ENCODE measurements around the gene KIF14. TPM values are rescaled to one million over a fixed set of nuclear protein-coding genes. Genes with fewer than 3 reads are reported as not detected.
A peak's percentile ranks its signal among the peaks of the same experiment; 100 is the strongest.
"Not testable (repeated sequence)": the region's sequence is repeated elsewhere in the genome, so short reads cannot be mapped to it uniquely, and the experiment has no call there.

KIF14 gene
- total RNA-seq, 2 donors from 2014 or later, result 17.1 to 24.4 TPM

- H3K4me3 Mint-ChIP-seq, result no peak overlapping the region
- no peak for ATAC-seq (replicated peaks)
- no peaks in the 10 kb centered on the region for H3K27me3 Mint-ChIP-seq
- no peaks in the 10 kb centered on the region for H3K9me3 Mint-ChIP-seq
- no peaks in the 10 kb centered on the region for H3K4me1 Mint-ChIP-seq
- peaks cover 76% of the 10 kb centered on the region for H3K36me3 Mint-ChIP-seq (ENCODE audit: low read depth)
- H3K27ac Mint-ChIP-seq, result no peak overlapping the region
Measured at GRCh38 chr1:200646515-200646914, 26.0 kb upstream of the KIF14 start.

DNA sequence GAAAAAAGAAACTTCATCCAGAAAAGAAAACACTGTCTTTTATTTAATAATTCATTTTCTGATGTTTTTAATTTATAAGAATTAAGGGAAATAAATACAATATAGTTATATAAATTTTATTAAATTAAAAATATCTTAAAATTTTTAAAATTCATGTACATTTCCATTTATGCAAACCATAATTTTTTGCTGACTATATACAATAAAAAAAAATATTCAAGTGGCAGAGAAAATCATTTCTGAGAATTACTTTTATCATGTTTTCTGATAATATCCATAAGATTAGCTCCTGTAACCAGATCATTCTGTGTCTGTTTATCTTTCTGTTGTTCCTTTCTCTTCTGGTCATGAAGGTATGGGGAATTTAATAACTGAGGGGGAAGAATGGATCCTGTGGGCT lies 23.5 kb upstream of the KIF14 start:
- H3K27me3 Mint-ChIP-seq, result no peaks in the 10 kb centered on the region
- H3K27ac Mint-ChIP-seq, result no peak overlapping the region
- H3K36me3 Mint-ChIP-seq (ENCODE audit: low read depth), result peaks cover 58% of the 10 kb centered on the region
- H3K4me1 Mint-ChIP-seq, result peaks cover 5% of the 10 kb centered on the region
- H3K9me3 Mint-ChIP-seq, result no peaks in the 10 kb centered on the region
- no peak for ATAC-seq (replicated peaks)
- no peak overlapping the region for H3K4me3 Mint-ChIP-seq

- no peak for ATAC-seq (replicated peaks)
- no peaks in the 10 kb centered on the region for H3K27me3 Mint-ChIP-seq
- peaks cover 43% of the 10 kb centered on the region for H3K36me3 Mint-ChIP-seq (ENCODE audit: low read depth)
- peaks cover 5% of the 10 kb centered on the region for H3K4me1 Mint-ChIP-seq
- H3K4me3 Mint-ChIP-seq, result no peak overlapping the region
- no peaks in the 10 kb centered on the region for H3K9me3 Mint-ChIP-seq
- no peak overlapping the region for H3K27ac Mint-ChIP-seq
Measured at GRCh38 chr1:200642481-200642880, 21.9 kb upstream of the KIF14 start.

- H3K9me3 Mint-ChIP-seq, result no peaks in the 10 kb centered on the region
- H3K27me3 Mint-ChIP-seq, result no peaks in the 10 kb centered on the region
- no peak overlapping the region for H3K27ac Mint-ChIP-seq
- H3K36me3 Mint-ChIP-seq (ENCODE audit: low read depth), result peaks cover 28% of the 10 kb centered on the region
- peaks cover 5% of the 10 kb centered on the region for H3K4me1 Mint-ChIP-seq
- H3K4me3 Mint-ChIP-seq, result no peak overlapping the region
- ATAC-seq (replicated peaks), result no peak
Measured at GRCh38 chr1:200640963-200641401, 20.4 kb upstream of the KIF14 start.

DNA sequence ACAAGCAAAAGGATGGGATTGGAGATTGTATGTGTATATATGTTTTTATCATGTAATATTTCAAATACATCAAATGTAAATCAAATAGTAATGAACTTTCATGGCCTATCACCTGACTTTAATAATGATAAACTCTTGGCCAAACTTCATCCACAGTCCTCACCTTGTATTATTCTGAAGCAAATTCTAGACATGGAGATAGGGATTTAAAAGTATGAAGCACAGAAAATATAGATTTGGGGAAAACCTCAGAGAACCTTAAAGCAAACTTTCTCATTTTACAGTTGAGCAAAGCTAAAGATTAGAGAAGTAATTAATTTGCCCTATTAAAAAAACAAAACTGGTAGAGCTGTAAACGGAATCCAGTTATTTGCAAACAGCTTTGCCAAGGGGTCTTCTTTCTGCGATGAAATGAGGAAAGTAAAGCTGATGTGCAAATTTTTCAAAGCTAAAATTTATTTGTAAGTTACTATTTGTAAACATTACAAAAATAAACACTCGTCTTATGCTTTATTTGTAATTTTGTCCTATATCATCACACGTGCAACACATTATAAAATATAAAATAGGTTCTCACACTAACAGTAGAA lies 19.9 kb upstream of the KIF14 start:
- H3K9me3 Mint-ChIP-seq, result no peaks in the 10 kb centered on the region
- H3K4me1 Mint-ChIP-seq, result peaks cover 5% of the 10 kb centered on the region
- H3K4me3 Mint-ChIP-seq, result peak overlapping the region; percentile 6
- H3K27me3 Mint-ChIP-seq, result no peaks in the 10 kb centered on the region
- no peak for ATAC-seq (replicated peaks)
- peaks cover 23% of the 10 kb centered on the region for H3K36me3 Mint-ChIP-seq (ENCODE audit: low read depth)
- H3K27ac Mint-ChIP-seq, result peak overlapping the region; percentile 11

GRCh38 chr1:200638073-200638472 lies 17.5 kb upstream of the KIF14 start:
- Mint-ChIP-seq H3K27ac (no peak overlapping the region), H3K9me3 (no peaks in the 10 kb centered on the region), H3K4me1 (peaks cover 5% of the 10 kb centered on the region), H3K4me3 (no peak overlapping the region), H3K36me3 (ENCODE audit: low read depth) (no peaks in the 10 kb centered on the region), H3K27me3 (no peaks in the 10 kb centered on the region)
- ATAC-seq (replicated peaks), result no peak

DNA sequence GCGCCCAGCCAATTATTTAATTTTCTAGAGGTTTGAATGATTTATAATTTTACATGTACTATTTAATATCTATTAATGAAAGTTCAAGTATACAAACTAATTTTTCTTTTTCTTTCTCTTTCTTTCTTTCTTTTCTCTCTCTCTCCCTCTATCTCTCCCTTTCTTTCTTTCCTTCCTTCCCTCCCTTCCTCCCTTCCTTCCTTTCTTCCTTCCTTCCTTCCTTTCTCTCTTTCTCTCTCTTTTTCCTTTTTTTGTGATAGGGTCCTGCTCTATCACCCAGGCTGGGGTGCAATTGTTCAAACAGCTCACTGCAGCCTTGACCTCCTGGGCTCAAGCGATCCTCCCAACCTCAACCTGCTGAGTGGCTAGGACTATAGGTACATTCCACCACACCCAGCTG lies 16.1 kb upstream of the KIF14 start:
- peaks cover 5% of the 10 kb centered on the region for H3K4me1 Mint-ChIP-seq
- H3K27ac Mint-ChIP-seq, result no peak overlapping the region

DNA sequence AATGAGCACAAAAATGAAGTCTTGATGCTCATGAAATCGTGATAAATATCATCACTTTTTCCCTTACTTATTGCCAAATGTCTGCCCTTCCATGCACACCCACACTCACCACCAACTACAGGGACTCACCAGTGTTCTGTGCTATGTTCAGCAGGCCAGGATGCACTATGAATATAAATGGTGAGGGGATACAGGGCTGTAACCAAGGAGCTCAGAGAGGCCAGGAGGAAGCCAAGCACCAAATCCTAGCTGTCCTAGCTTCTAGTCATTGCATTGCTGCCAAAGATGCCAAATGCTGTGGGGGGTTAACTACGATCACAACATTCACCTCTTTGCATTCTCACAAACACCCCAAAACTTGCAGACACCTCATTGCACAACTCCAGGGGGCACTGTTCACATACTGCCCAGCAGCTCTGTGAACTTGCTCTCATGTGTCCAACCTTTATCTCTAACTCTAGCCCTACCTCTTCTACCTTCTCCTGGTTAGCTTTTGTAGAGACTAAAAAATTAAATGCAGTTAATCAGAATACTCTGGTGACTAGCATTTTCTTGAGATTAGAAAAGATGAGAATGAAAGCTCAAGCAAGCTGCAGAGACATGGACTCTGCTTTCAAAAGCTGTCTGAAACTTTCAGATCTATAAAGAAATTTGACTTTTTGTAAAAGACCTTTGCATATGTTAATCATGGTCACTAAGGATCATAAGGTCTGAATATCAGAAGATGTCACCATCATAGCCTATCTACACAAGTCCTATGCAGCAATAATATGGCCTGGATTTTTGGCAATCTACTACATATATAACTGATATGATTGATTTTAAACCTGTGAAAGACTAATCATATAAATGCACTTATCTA lies 13.9 kb upstream of the KIF14 start:
- Mint-ChIP-seq H3K9me3 (no peaks in the 10 kb centered on the region), H3K36me3 (ENCODE audit: low read depth) (no peaks in the 10 kb centered on the region), H3K4me3 (no peak overlapping the region), H3K4me1 (no peaks in the 10 kb centered on the region), H3K27me3 (no peaks in the 10 kb centered on the region), H3K27ac (no peak overlapping the region)
- no peak for ATAC-seq (replicated peaks)

More for the DNA sequence above, 16.1 kb upstream of the KIF14 start:
- no peak for ATAC-seq (replicated peaks)
- Mint-ChIP-seq H3K4me3 (no peak overlapping the region), H3K36me3 (ENCODE audit: low read depth) (no peaks in the 10 kb centered on the region), H3K27me3 (no peaks in the 10 kb centered on the region), H3K9me3 (no peaks in the 10 kb centered on the region)

DNA sequence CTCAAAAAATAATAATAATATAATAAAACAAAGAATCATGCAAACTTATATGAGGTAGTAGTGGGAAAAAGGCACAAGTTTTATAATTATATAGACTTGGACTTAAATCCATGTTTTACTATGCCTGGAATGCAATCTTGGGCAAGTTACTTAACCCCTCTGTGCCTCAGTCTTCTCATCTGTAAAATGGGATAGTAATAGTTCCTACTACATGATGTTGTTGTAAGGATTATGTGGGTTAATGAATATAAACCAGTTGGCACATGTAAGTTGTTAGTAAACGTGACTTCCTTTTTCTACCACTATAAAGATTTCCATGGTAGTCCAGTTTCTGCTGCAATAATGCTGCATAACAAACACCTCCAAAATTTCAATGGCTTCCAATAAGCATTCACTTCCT lies 10.8 kb upstream of the KIF14 start:
- ATAC-seq (replicated peaks), result no peak
- Mint-ChIP-seq H3K4me3 (no peak overlapping the region), H3K27ac (no peak overlapping the region), H3K9me3 (no peaks in the 10 kb centered on the region), H3K27me3 (no peaks in the 10 kb centered on the region), H3K4me1 (peaks cover 15% of the 10 kb centered on the region), H3K36me3 (ENCODE audit: low read depth) (no peaks in the 10 kb centered on the region)

DNA sequence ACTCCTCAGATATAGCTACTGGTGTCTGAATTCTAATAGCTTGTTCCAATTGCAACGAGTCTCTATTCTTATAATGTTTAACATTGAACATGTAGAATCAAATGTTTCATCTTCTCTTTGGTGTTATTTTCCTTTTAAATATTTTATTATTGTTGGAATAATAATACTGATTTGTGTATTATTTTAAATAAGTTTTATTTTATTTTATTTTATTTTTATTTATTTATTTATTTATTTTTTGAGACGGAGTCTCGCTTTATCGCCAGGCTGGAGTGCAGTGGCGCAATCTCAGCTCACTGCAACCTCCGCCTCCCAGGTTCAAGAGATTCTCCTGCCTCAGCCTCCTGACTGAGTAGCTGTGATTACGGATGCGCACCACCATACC lies 10.0 kb upstream of the KIF14 start:
- H3K4me1 Mint-ChIP-seq, result peaks cover 16% of the 10 kb centered on the region
- not testable (repeated sequence) for H3K4me3 Mint-ChIP-seq; H3K36me3 Mint-ChIP-seq (ENCODE audit: low read depth); H3K27ac Mint-ChIP-seq; H3K27me3 Mint-ChIP-seq; ATAC-seq (replicated peaks); H3K9me3 Mint-ChIP-seq

DNA sequence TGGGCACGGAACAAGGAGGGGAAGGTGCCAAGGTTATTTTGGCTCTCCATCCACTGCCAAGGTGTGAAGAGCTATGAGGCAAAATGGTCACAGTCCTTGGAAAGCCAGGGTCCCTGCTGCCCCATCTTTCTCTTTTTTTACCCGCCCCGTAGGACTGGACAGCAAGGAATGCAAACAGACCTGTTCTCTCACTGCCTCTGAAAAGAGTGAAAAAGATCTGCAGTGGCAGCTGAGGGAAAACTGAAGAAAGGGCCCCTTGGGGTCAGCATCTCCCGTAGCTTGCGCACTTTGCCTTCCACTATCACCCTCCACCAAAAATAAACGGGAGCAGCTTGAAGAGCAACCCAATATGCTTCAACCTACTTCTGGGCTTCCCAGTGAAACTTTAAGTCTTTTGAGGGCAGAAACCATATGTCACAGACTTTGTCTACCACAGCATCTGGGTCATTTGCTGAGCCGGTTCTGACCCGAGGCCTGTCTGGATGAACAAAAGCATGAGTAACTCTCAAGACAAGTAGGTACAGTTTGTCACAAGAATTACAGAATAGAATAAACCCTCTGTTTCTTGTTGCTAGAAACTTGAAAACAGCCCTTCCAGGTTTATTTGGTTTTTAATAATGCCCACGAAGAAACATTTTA lies 9.4 kb upstream of the KIF14 start:
- H3K27ac Mint-ChIP-seq, result no peak overlapping the region
- peaks cover 7% of the 10 kb centered on the region for H3K36me3 Mint-ChIP-seq (ENCODE audit: low read depth)
- H3K27me3 Mint-ChIP-seq, result no peaks in the 10 kb centered on the region
- H3K4me3 Mint-ChIP-seq, result no peak overlapping the region
- ATAC-seq (replicated peaks), result no peak
- H3K4me1 Mint-ChIP-seq, result peaks cover 21% of the 10 kb centered on the region
- no peaks in the 10 kb centered on the region for H3K9me3 Mint-ChIP-seq

GRCh38 chr1:200628223-200628881 lies 7.8 kb upstream of the KIF14 start:
- Mint-ChIP-seq H3K4me3 (peak overlapping the region; percentile 88), H3K27ac (peak overlapping the region; percentile 65), H3K27me3 (no peaks in the 10 kb centered on the region), H3K4me1 (peaks cover 25% of the 10 kb centered on the region), H3K36me3 (ENCODE audit: low read depth) (peaks cover 8% of the 10 kb centered on the region), H3K9me3 (no peaks in the 10 kb centered on the region)
- ATAC-seq (replicated peaks), result peak; percentile 84

- no peak for ATAC-seq (replicated peaks)
- no peaks in the 10 kb centered on the region for H3K27me3 Mint-ChIP-seq
- peak overlapping the region; percentile 65 for H3K27ac Mint-ChIP-seq
- peaks cover 8% of the 10 kb centered on the region for H3K36me3 Mint-ChIP-seq (ENCODE audit: low read depth)
- H3K4me1 Mint-ChIP-seq, result peaks cover 25% of the 10 kb centered on the region
- H3K9me3 Mint-ChIP-seq, result no peaks in the 10 kb centered on the region
- H3K4me3 Mint-ChIP-seq, result peak overlapping the region; percentile 88
Measured at GRCh38 chr1:200627575-200628222, 7.1 kb upstream of the KIF14 start.

DNA sequence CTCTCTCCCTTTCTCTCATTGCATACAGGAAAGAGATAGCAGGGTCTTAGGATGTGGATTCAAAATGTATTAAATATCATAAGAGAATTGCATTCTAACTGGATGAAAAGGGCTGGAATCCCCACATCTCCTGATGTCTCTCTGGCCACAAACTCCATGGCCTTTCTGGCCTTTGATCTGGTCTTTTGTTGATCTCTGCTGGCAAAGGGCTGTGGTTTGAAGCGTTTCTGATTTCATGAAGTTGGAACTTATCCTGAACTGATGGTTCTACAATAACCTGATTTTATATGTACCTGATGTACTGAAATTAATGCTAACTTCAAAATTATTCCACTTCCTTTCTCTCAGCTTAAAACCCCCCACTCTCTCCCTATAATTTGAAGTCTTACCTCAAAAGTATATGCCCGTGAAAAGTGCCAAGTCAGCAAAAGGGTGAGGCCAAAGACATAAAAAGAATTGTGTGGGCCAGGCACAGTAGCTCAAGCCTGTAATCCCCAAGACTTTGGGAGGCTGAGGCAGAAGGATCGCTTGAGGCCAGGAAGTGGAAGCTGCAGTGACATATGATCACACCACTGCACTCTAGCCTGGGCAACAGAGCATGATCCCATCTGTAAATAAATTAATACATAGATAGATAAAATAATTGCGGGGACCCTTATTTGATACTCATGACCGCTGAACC lies 6.4 kb upstream of the KIF14 start:
- H3K27ac Mint-ChIP-seq, result no peak overlapping the region
- peaks cover 25% of the 10 kb centered on the region for H3K4me1 Mint-ChIP-seq
- peaks cover 8% of the 10 kb centered on the region for H3K36me3 Mint-ChIP-seq (ENCODE audit: low read depth)
- peak overlapping the region; percentile 88 for H3K4me3 Mint-ChIP-seq
- no peak for ATAC-seq (replicated peaks)
- H3K9me3 Mint-ChIP-seq, result no peaks in the 10 kb centered on the region
- no peaks in the 10 kb centered on the region for H3K27me3 Mint-ChIP-seq
